GM18868 (cell line): ENCODE measurements around the gene APOBEC3C.
"Not testable (repeated sequence)": the region's sequence is repeated elsewhere in the genome, so short reads cannot be mapped to it uniquely, and the experiment has no call there.

Experiments
- ATAC-seq: cut with Tn5 transposase; IDR thresholded peaks from one replicate; pipeline ENCODE4 v1.9.1; 2021; ENCODE audit warnings: mild to moderate bottlenecking, moderate library complexity; ENCODE audit not compliant: unreplicated experiment

APOBEC3C gene

DNA sequence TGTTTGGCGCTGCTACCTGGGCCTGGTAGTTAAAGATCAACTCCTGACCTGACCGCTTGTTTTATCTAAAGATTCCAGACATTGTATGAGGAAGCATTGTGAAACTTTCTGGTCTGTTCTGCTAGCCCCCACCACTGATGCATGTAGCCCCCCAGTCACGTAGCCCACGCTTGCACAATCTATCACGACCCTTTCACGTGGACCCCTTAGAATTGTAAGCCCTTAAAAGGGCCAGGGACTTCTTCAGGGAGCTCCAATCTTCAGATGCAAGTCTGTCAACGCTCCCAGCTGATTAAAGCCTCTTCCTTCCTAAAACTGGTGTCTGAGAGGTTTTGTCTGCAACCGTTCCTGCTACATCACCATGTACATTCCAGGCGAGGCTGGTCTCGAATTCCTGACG is 41.6 kb downstream of the APOBEC3C start:
- ATAC-seq = no peak

GRCh38 chr22:39061290-39061689 is 47.2 kb downstream of the APOBEC3C start:
- ATAC-seq = not testable (repeated sequence)

- not testable (repeated sequence) for ATAC-seq
Observed at GRCh38 chr22:39061951-39062350, 47.9 kb downstream of the APOBEC3C start.

DNA sequence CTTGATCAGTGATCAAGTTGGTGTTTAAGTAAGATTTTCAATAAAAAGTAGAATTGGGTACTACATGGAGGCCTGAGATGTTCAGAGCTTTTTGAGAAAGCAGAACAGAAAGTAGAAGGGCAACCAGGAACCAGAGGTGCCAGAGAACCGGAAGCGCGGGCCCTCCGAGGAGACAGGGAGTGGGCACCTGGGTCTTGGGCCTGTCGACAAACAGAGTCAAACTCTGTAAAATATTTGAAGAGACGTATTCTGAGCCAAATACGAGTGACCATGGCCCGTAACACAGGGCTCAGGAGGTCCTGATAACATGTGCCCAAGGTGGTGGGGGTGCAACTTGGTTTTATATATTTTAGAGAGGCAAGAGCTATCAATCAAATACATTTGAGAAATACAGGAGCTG is 49.8 kb downstream of the APOBEC3C start:
- ATAC-seq = not testable (repeated sequence)

DNA sequence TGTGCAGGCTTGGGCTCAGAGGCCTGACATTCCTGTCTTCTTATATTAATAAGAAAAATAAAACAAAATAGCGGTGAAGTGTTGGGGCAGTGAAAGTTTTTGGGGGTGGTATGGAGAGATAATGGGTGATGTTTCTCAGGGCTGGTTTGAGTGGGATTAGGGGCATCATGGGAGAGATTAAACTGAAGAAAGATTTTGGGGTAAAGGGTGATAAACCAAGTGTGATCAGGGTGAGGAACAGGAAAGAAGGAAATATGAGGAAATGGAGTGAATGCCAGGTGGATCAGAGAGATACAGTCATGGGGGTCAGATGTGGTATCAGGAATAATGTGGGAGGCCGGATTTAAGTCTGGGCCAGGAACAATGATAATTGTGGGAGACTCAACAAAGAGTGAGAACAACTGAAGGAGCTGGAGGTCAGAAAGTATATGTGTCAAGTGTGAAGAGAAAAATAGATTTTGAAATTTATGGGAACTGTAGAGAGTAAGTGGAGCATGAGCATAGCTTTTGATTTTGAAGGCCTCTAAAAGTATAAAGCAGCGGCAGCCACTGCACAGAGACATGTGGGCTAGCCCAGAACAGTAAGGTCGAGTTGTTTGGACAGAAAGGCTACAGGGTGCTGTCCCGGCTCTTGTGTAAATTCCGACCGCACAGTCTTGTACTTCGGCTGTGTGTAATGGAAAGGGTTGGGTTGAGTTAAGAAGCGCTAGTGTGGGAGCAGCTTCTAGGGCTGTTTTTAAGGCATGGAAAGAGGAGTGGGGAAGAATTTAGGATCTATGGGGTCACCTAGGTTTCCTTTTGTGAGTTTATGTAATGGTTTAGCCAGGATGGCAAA is 52.6 kb downstream of the APOBEC3C start:
- not testable (repeated sequence) for ATAC-seq

GRCh38 chr22:39068033-39068785 is 54.2 kb downstream of the APOBEC3C start:
- no peak for ATAC-seq
